Measurements from ENCODE around the gene TSC1.
"Not testable (repeated sequence)": the region's sequence is repeated elsewhere in the genome, so short reads cannot be mapped to it uniquely, and the experiment has no call there.

TSC1 gene

GRCh38 chr9:132944294-132945185 is at the start of gene TSC1:
Gene TSC1 (minus strand): TSS chr9:132944616. CDS start chr9:132928872, 15,744 bp downstream.
- Histone ChIP-seq H3K4me1 (ENCODE audit: control insufficient read depth in 1 of 2, insufficient read depth in 1 of 2, low read depth in 1 of 2, low read length in 1 of 2) (peaks cover 20 to 24% of the 10 kb centered on the region in 2 experiments), H3K9me3 (no peaks in the 10 kb centered on the region), H3K27me3 (no peaks in the 10 kb centered on the region), H3K4me3 (ENCODE audit: low read depth in 1 of 2, low read length in 1 of 2) (peak within 1 kb of the TSS; percentile 75 to 86), H3K36me3 (no peaks in the 10 kb centered on the region), H3K27ac (peak within 1 kb of the TSS; percentile 98)
- peak; percentile 17 for TF ChIP-seq CTCF (IDR thresholded peaks at IDR 0.05)

GRCh38 chr9:132993511-132993939 is 49.1 kb upstream of the TSC1 start:
- Histone ChIP-seq H3K27ac (no peak overlapping the region), H3K4me1 (ENCODE audit: control insufficient read depth in 1 of 2, insufficient read depth in 1 of 2, low read depth in 1 of 2, low read length in 1 of 2) (peaks cover 7 to 12% of the 10 kb centered on the region in 2 experiments), H3K9me3 (no peaks in the 10 kb centered on the region), H3K4me3 (ENCODE audit: low read depth in 1 of 2, low read length in 1 of 2) (no peak overlapping the region), H3K36me3 (no peaks in the 10 kb centered on the region), H3K27me3 (peaks cover 43% of the 10 kb centered on the region)
- TF ChIP-seq CTCF (IDR thresholded peaks at IDR 0.05) = no peak

- Histone ChIP-seq H3K27me3 (peaks cover 46% of the 10 kb centered on the region), H3K4me3 (ENCODE audit: low read depth in 1 of 2, low read length in 1 of 2) (no peak overlapping the region)
Observed at GRCh38 chr9:132991351-132992300, 47.2 kb upstream of the TSC1 start.

GRCh38 chr9:132990781-132991180 is 46.4 kb upstream of the TSC1 start:
- Histone ChIP-seq H3K36me3 (no peaks in the 10 kb centered on the region), H3K27ac (no peak overlapping the region), H3K4me1 (ENCODE audit: control insufficient read depth in 1 of 2, insufficient read depth in 1 of 2, low read depth in 1 of 2, low read length in 1 of 2) (peaks cover 7 to 12% of the 10 kb centered on the region in 2 experiments), H3K27me3 (peaks cover 55% of the 10 kb centered on the region), H3K9me3 (no peaks in the 10 kb centered on the region), H3K4me3 (ENCODE audit: low read depth in 1 of 2, low read length in 1 of 2) (no peak overlapping the region)
- no peak for TF ChIP-seq CTCF (IDR thresholded peaks at IDR 0.05)

More at GRCh38 chr9:132991351-132992300, 47.2 kb upstream of the TSC1 start:
- no peak for TF ChIP-seq CTCF (IDR thresholded peaks at IDR 0.05)
- peaks cover 7 to 12% of the 10 kb centered on the region in 2 experiments for H3K4me1 ChIP-seq (ENCODE audit: control insufficient read depth in 1 of 2, insufficient read depth in 1 of 2, low read depth in 1 of 2, low read length in 1 of 2)
- H3K36me3 ChIP-seq = no peaks in the 10 kb centered on the region
- no peaks in the 10 kb centered on the region for H3K9me3 ChIP-seq
- no peak overlapping the region for H3K27ac ChIP-seq

- H3K27me3 ChIP-seq = peaks cover 57% of the 10 kb centered on the region
- H3K36me3 ChIP-seq; H3K9me3 ChIP-seq; H3K27ac ChIP-seq; H3K4me3 ChIP-seq (ENCODE audit: low read depth in 1 of 2, low read length in 1 of 2): not testable (repeated sequence)
- H3K4me1 ChIP-seq (ENCODE audit: control insufficient read depth in 1 of 2, insufficient read depth in 1 of 2, low read depth in 1 of 2, low read length in 1 of 2) = peaks cover 7 to 12% of the 10 kb centered on the region in 2 experiments
Observed at GRCh38 chr9:132989998-132990557, 45.7 kb upstream of the TSC1 start.

Measured in neutrophil (primary cell).